Neuronal stem cell (in vitro differentiated cells): ENCODE measurements around the gene MT1M.

Experiments
- DNase-seq: peaks from one replicate; pipeline ENCODE4 v3.0.0-alpha.2; 2013; ENCODE audit warnings: low spot score
- H2AFZ ChIP-seq: one replicate; pipeline ENCODE4 v1.6.1; 2013; ENCODE audit warnings: mild to moderate bottlenecking, low read length, inconsistent platforms
- H2AK5ac ChIP-seq: 2 replicates; pipeline ENCODE4 v1.6.1; 2013; ENCODE audit warnings: low read depth, mild to moderate bottlenecking, inconsistent platforms, low read length, moderate library complexity, mixed read lengths
- H2BK120ac ChIP-seq: 2 replicates; pipeline ENCODE4 v1.6.1; 2013; ENCODE audit warnings: low read depth, mild to moderate bottlenecking, inconsistent platforms, low read length, moderate library complexity, mixed read lengths
- H2BK12ac ChIP-seq: one replicate; pipeline ENCODE4 v1.6.1; 2013; ENCODE audit warnings: low read length, inconsistent platforms
- H2BK15ac ChIP-seq: 2 replicates; pipeline ENCODE4 v1.6.1; 2013; ENCODE audit warnings: mild to moderate bottlenecking, low read length, inconsistent platforms, mixed read lengths
- H2BK5ac ChIP-seq: one replicate; pipeline ENCODE4 v1.6.1; 2013; ENCODE audit warnings: inconsistent platforms, mild to moderate bottlenecking, low read length, moderate library complexity
- H3K14ac ChIP-seq: one replicate; pipeline ENCODE4 v1.6.1; 2013; ENCODE audit warnings: low read length, inconsistent platforms
- H3K18ac ChIP-seq: 2 replicates; pipeline ENCODE4 v1.6.1; 2013; ENCODE audit warnings: low read length, inconsistent platforms
- H3K23ac ChIP-seq: 2 replicates; pipeline ENCODE4 v1.6.1; 2013; ENCODE audit warnings: low read depth, mild to moderate bottlenecking, mixed read lengths, low read length, inconsistent platforms; ENCODE audit not compliant: poor library complexity
- H3K27ac ChIP-seq: replicated peaks from 3 replicates; pipeline ENCODE4 v1.5.1; 2013; ENCODE audit warnings: low read length, inconsistent platforms
- H3K27me3 ChIP-seq, 3 experiments: 2 replicates each; pipeline ENCODE4 v1.6.1; 2013; ENCODE audit warnings: low read length in 3 of 3, mild to moderate bottlenecking in 2 of 3, inconsistent platforms in 1 of 3, low read depth in 1 of 3, mixed read lengths in 1 of 3, moderate library complexity in 1 of 3; ENCODE audit not compliant: control insufficient read depth in 3 of 3, insufficient read depth in 3 of 3
- H3K36me3 ChIP-seq, 2 donors: replicated peaks in 1 of 2; 2 replicates each; pipeline ENCODE4 v1.6.1; 2013; ENCODE audit warnings: low read length in 2 of 2; ENCODE audit not compliant: control insufficient read depth in 2 of 2, insufficient read depth in 2 of 2
- H3K4ac ChIP-seq: 2 replicates; pipeline ENCODE4 v1.6.1; 2013; ENCODE audit warnings: inconsistent platforms, mild to moderate bottlenecking, low read length, moderate library complexity
- H3K4me1 ChIP-seq, 2 donors: 1 replicate in 1 of 2; 2 replicates in 1 of 2; pipeline ENCODE4 v1.6.1; 2013; ENCODE audit warnings: low read length in 2 of 2, low read depth in 1 of 2; ENCODE audit not compliant: control insufficient read depth in 2 of 2, insufficient read depth in 1 of 2
- H3K4me2 ChIP-seq: one replicate; pipeline ENCODE4 v1.6.1; 2013; ENCODE audit warnings: mild to moderate bottlenecking, low read length, inconsistent platforms; ENCODE audit not compliant: insufficient read depth, poor library complexity, severe bottlenecking
- H3K4me3 ChIP-seq, 2 donors: 2 replicates each; pipeline ENCODE4 v1.5.1; 2013; ENCODE audit warnings: low read length in 2 of 2, mild to moderate bottlenecking in 2 of 2, inconsistent platforms in 1 of 2, moderate library complexity in 1 of 2
- H3K79me1 ChIP-seq: one replicate; pipeline ENCODE4 v1.6.1; 2013; ENCODE audit warnings: low read depth, mild to moderate bottlenecking, inconsistent platforms, low read length, moderate library complexity
- H3K9ac ChIP-seq: one replicate; pipeline ENCODE4 v1.6.1; 2013; ENCODE audit warnings: mild to moderate bottlenecking, low read depth, low read length, inconsistent platforms; ENCODE audit not compliant: poor library complexity
- H3K9me3 ChIP-seq, 2 donors: replicated peaks in 1 of 2; 2 replicates each; pipeline versions ENCODE3 to v1.6.1; 2013; ENCODE audit warnings: low read length in 2 of 2, mild to moderate bottlenecking in 2 of 2, inconsistent platforms in 1 of 2, low read depth in 1 of 2, mixed read lengths in 1 of 2, moderate library complexity in 1 of 2; ENCODE audit not compliant: control insufficient read depth in 2 of 2, insufficient read depth in 1 of 2
- H4K8ac ChIP-seq: one replicate; pipeline ENCODE4 v1.6.1; 2013; ENCODE audit warnings: low read depth, mild to moderate bottlenecking, inconsistent platforms, low read length, moderate library complexity
- H4K91ac ChIP-seq: one replicate; pipeline ENCODE4 v1.6.1; 2013; ENCODE audit warnings: low read length, low read depth, mild to moderate bottlenecking, inconsistent platforms; ENCODE audit not compliant: poor library complexity
- WGBS, 2 donors: extraction: QIAGEN DNeasy Blood & Tissue Kit; methylation state at CpG; one replicate each; pipeline ENCODE4 v1.1.7; 2013; ENCODE audit warnings: missing lambda C conversion rate in 2 of 2, mixed read lengths in 1 of 2; ENCODE audit not compliant: insufficient read length in 2 of 2, insufficient replicate concordance in 1 of 2; ENCODE audit errors: extremely low coverage in 2 of 2; 5-methylcytosine and 5-hydroxymethylcytosine counted together

The MT1M gene

DNA sequence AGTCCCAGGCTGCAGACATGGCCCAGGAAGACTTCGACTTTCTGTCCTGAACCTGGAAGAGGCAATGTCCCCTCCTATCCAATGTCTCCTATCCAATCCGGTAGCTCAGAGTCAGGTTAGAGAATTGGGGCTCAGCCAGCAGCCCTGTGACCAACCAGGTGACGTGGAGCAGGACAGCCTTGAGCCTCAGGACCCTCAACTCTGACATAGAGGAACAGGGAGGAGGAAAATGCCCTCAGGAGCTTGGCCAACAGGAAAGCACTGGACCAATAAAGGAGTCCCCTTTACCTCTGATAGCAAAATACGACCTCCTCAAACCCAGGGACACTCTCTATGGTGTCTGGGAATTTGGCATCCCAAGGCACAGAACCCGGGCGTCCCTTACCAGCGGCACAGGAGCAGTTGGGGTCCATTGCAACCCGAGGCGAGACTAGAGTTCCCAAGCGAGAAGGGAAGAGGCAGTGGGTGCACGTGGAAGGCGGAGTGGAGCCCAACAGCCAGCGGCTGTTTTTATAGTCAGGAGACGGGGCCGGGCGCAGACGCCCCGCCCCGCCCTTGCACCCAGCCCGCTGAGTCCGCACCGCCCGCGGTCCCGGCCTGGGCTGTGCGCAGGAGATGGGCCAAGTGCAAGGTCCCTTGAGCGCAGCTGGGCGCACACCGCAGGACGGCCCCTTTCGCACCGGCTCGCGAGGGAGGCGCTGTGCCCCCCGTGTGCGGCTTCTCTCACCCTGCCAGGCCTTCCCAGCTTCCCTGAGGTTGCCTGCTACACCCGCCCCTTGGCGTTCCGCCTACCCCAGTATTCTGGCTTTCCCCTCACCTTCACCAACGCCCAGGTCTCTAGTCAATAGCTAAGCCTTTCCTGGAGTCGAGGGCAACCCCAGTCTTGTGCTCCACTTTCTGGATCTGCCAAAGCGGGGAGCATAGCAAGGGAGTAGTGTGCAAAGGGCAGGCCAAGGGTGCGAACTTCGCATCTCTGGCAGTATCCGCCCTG is 35.4 kb downstream of the MT1M start, which contains the start of gene MT1G:
MT1G (minus strand) TSS at position 485 of the 991 bp plus-strand sequence; CDS start at position 413, 72 bp downstream.
- Histone ChIP-seq H2AK5ac (no peak within 1 kb of the TSS), H3K18ac (no peak within 1 kb of the TSS), H3K23ac (peak within 1 kb of the TSS; percentile 83), H3K79me1 (no peaks in the 10 kb centered on the region), H3K4ac (no peak within 1 kb of the TSS), H4K8ac (no peak within 1 kb of the TSS), H3K27ac (no peak within 1 kb of the TSS), H3K4me3 (no peak within 1 kb of the TSS), H3K9ac (no peak within 1 kb of the TSS), H3K9me3 (peaks cover 0 to 2% of the 10 kb centered on the region in 2 donors), H2BK120ac (no peak within 1 kb of the TSS), H3K14ac (no peak within 1 kb of the TSS), H2BK5ac (no peak within 1 kb of the TSS), H2BK15ac (no peak within 1 kb of the TSS), H3K27me3 (peaks cover 42 to 100% (median 97%) of the 10 kb centered on the region in 3 experiments), H2BK12ac (no peak within 1 kb of the TSS), H2AFZ (no peak within 1 kb of the TSS), H3K4me2 (no peak within 1 kb of the TSS), H4K91ac (no peak within 1 kb of the TSS), H3K36me3 (no peaks in the 10 kb centered on the region), H3K4me1 (no peaks in the 10 kb centered on the region)
- WGBS, 2 donors, result no CpG with 5 or more reads among the region's 46 CpGs
- DNase-seq, result no peak

DNA sequence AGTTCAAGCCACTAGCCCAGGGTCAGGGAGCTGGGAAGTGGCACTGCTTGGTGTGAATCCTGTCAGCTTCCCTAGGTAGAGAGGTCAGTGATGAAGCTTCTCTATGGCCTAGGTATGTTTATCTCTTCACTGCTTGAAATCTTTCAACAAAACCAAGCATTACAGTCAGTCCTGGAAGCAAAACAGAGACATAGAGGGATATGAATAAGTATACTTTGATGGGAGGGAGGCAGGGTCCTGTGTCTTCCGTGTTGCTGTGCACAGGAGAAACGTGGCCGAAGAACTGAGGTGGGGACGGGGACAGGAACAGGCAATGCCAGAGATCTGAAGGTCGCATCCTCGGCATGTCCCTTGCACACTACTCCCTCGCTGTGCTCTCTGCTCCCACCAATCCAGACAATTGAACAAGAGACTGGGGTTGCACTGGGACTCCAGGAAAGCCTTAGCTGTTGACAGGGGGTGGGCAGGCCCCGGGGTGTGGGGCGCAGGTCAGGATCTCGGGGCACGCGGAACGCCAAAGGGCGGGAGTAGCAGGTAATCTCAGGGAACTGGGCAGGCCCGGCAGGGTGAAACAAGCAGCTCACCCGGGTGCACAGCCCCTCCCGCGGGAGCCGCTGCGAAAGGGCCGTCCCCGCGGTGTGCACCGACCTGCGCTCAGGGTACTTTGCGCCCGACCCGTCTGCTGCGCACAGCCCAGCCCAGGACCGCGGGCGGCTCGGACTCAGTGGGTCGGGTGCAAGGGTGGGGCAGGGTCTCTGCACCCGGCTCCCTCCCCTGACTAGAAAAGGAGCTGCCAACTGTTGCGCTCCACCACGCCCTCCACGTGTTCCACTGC is 36.8 kb downstream of the MT1M start, which contains the start of gene MT1H:
MT1H (plus strand) TSS at position 810 of the 835 bp plus-strand sequence. CDS start 71 bp downstream, outside the sequence.
- H2AK5ac ChIP-seq, result no peak within 1 kb of the TSS
- H3K4me3 ChIP-seq, result no peak within 1 kb of the TSS
- no peak for DNase-seq
- H3K79me1 ChIP-seq, result no peaks in the 10 kb centered on the region
- no peak within 1 kb of the TSS for H3K4me2 ChIP-seq
- peaks cover 42 to 100% (median 96%) of the 10 kb centered on the region in 3 experiments for H3K27me3 ChIP-seq
- H3K9me3 ChIP-seq, result peaks cover 0 to 2% of the 10 kb centered on the region in 2 donors
- H3K23ac ChIP-seq, result peak within 1 kb of the TSS; percentile 40
- no peak within 1 kb of the TSS for H2AFZ ChIP-seq
- no peaks in the 10 kb centered on the region for H3K4me1 ChIP-seq
- H4K91ac ChIP-seq, result no peak within 1 kb of the TSS
- H2BK5ac ChIP-seq, result no peak within 1 kb of the TSS
- no peak within 1 kb of the TSS for H2BK120ac ChIP-seq
- H3K4ac ChIP-seq, result no peak within 1 kb of the TSS
- H3K9ac ChIP-seq, result no peak within 1 kb of the TSS
- no peak within 1 kb of the TSS for H2BK15ac ChIP-seq
- peak within 1 kb of the TSS; percentile 51 for H3K18ac ChIP-seq
- H2BK12ac ChIP-seq, result no peak within 1 kb of the TSS
- no peak within 1 kb of the TSS for H4K8ac ChIP-seq
- no peaks in the 10 kb centered on the region for H3K36me3 ChIP-seq
- H3K27ac ChIP-seq, result no peak within 1 kb of the TSS
- WGBS, 2 donors, result no CpG with 5 or more reads among the region's 38 CpGs
- H3K14ac ChIP-seq, result no peak within 1 kb of the TSS

DNA sequence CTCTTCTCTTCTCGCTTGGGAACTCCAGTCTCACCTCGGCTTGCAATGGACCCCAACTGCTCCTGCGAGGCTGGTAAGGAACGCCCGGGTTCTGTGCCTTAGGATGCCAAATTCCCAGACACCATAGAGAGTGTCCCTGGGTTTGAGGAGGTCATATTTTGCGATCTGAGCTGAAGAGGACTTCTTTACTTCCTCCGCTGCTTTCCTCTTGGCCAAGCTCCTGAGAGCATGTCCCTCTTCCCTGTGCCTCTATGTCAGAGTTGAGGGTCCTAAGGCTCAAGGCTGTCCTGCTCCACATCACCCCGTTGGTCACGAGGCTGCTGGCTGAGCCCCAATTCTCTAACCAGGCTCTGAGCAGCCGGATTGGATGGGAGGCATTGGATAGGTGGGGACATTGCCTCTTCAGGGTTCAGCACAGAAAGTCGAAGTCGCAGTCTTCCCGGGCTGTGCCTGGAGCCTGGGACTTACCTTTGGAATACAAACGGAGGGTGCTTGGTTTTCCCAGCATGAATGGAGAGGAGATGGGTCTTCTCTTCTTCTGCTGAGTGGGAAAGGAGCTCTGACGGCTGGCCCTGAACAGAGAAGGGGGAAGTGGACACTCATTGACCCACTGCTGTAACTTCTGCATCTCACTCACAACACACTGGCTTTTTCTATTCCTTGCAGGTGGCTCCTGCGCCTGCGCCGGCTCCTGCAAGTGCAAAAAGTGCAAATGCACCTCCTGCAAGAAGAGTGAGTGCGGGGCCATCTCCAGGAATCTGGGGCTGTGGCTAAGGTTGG is 37.6 kb downstream of the MT1M start:
- Histone ChIP-seq H3K23ac (no peak overlapping the region), H4K91ac (no peak overlapping the region), H3K27me3 (peaks cover 40 to 97% (median 95%) of the 10 kb centered on the region in 3 experiments), H2AFZ (no peak overlapping the region), H3K4ac (no peak overlapping the region), H3K9ac (no peak overlapping the region), H4K8ac (no peak overlapping the region), H3K9me3 (peaks cover 0 to 2% of the 10 kb centered on the region in 2 donors), H3K18ac (no peak overlapping the region), H2BK120ac (no peak overlapping the region), H3K4me2 (no peak overlapping the region), H3K4me1 (no peaks in the 10 kb centered on the region), H3K79me1 (no peaks in the 10 kb centered on the region), H3K36me3 (no peaks in the 10 kb centered on the region), H2BK15ac (no peak overlapping the region), H3K27ac (no peak overlapping the region), H2BK12ac (no peak overlapping the region), H3K14ac (no peak overlapping the region), H2AK5ac (no peak overlapping the region), H3K4me3 (no peak overlapping the region), H2BK5ac (no peak overlapping the region)
- DNase-seq, result no peak
- WGBS, 2 donors, result no CpG with 5 or more reads among the region's 19 CpGs
